ENCODE measurements around the gene FBXO45. TPM values are rescaled to one million over a fixed set of nuclear protein-coding genes. Genes with fewer than 3 reads are reported as not detected.
A peak's percentile ranks its signal among the peaks of the same experiment; 100 is the strongest.

The FBXO45 gene
- total and polyA plus RNA-seq, 2 donors (not counting 1 experiment from before 2014, with no cell fraction given): 0.98 to 4.7 TPM

DNA sequence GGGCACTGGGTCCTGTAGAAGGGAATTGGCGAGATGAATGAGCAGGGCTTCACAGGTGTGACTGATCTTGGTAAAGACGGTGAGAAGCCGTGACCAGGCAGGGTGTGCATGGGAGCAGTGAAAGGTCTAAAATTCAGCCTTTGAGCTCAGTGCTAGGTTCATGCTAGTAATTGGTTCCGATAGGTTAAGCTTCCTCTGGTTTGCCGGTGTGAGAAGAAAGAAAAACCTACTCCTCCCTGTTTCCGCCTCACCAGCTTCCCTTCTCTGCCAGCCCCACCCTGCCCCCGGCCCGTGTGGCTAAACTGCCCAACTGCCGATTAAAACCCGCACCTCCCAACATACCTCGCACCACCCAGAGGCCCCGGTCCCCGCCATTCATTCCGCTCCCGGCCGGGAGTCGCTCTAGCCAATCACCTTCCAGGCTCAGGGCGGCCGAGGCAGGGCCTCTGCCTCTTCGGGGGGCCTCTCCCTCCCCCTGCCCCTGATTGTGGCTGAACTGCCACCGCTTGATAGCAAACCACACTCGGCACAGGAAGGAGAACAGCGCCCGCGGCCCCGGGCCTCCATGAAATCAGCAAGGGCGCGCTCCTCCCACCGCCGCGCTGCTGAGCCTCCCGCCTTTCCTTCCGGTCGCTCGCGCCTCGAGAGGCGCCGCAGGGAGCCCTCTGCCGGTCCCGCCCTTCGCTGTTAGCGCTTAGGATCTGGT is 63.7 kb downstream of the FBXO45 start:
- peak; percentile 82 for ATAC-seq (ENCODE audit: low read depth)
- peak overlapping the region; percentile 92 for H3K4me3 Mint-ChIP-seq
- H3K4me1 Mint-ChIP-seq: peaks cover 52% of the 10 kb centered on the region
- peak overlapping the region; percentile 92 for H3K4me2 ChIP-seq (replicated peaks; ENCODE audit: low read depth, low read length, poor library complexity, severe bottlenecking)
- WGBS (ENCODE audit: insufficient coverage): 0% methylated on average over 41 of the region's 43 CpGs
- no peaks in the 10 kb centered on the region for H3K79me2 ChIP-seq (ENCODE audit: control insufficient read depth, insufficient read depth, low read length)
- DNase-seq: peak; percentile 90
- H3K4me1 ChIP-seq (ENCODE audit: control insufficient read depth in 2 of 2, insufficient read depth in 2 of 2, low read length in 2 of 2): peaks cover 29 to 49% of the 10 kb centered on the region in 2 donors
- H3K27me3 Mint-ChIP-seq: no peaks in the 10 kb centered on the region
- ChIA-PET CTCF (interaction anchor here (0.7 to 2.3 kb wide), 9 partner anchors 10 to 53 kb away, joined by 3 to 22 read pairs (median 4); no protein-coding TSS in a partner anchor), POLR2A (interaction anchor here (0.6 to 1.8 kb wide), 6 partner anchors 9 to 135 kb away, joined by 3 to 7 read pairs (median 3); no protein-coding TSS in a partner anchor)
- peak overlapping the region; percentile 96 for H3K27ac Mint-ChIP-seq
- peak overlapping the region; percentile 87 for H3K9ac ChIP-seq (ENCODE audit: low read length)
- no peaks in the 10 kb centered on the region for H3K36me3 ChIP-seq (replicated peaks in 1 of 2; ENCODE audit: control extremely low read depth in 1 of 2, control insufficient read depth in 1 of 2, extremely low read depth in 1 of 2, insufficient read depth in 2 of 2, low read length in 1 of 2)
- peak overlapping the region; percentile 96 for H2AFZ ChIP-seq (ENCODE audit: insufficient read depth, low read depth, low read length, poor library complexity, severe bottlenecking)
- no peak for TF ChIP-seq EZH2 (IDR thresholded peaks at IDR 0.05; ENCODE audit: borderline replicate concordance, insufficient read depth, low read depth, low read length, poor library complexity, severe bottlenecking)
- TF ChIP-seq, protein P1, sequence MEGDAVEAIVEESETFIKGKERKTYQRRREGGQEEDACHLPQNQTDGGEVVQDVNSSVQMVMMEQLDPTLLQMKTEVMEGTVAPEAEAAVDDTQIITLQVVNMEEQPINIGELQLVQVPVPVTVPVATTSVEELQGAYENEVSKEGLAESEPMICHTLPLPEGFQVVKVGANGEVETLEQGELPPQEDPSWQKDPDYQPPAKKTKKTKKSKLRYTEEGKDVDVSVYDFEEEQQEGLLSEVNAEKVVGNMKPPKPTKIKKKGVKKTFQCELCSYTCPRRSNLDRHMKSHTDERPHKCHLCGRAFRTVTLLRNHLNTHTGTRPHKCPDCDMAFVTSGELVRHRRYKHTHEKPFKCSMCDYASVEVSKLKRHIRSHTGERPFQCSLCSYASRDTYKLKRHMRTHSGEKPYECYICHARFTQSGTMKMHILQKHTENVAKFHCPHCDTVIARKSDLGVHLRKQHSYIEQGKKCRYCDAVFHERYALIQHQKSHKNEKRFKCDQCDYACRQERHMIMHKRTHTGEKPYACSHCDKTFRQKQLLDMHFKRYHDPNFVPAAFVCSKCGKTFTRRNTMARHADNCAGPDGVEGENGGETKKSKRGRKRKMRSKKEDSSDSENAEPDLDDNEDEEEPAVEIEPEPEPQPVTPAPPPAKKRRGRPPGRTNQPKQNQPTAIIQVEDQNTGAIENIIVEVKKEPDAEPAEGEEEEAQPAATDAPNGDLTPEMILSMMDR (IDR thresholded peaks at IDR 0.05): peak; percentile 29
- no peaks in the 10 kb centered on the region for H3K9me3 Mint-ChIP-seq (ENCODE audit: insufficient read depth)
- peak overlapping the region; percentile 94 to 97 for H3K27ac ChIP-seq (ENCODE audit: low read length in 2 of 2)
- no peaks in the 10 kb centered on the region for H3K9me3 ChIP-seq (ENCODE audit: control extremely low read depth in 1 of 3, control insufficient read depth in 2 of 3, insufficient read depth in 1 of 3, low read length in 2 of 3)
- intact Hi-C loops (cut with micrococcal nuclease): loop anchor here (1.0 to 10.0 kb wide), 5 partner anchors 8 to 727 kb away; partner anchors contain the start of gene TNK2
- H4K20me1 ChIP-seq (ENCODE audit: control insufficient read depth, insufficient read depth, low read length, poor library complexity, severe bottlenecking): no peaks in the 10 kb centered on the region
- peak overlapping the region; percentile 60 to 78 (median 70) for H3K4me3 ChIP-seq (ENCODE audit: control extremely low read depth in 1 of 5, extremely low read depth in 1 of 5, insufficient read depth in 1 of 5, low read depth in 2 of 5, low read length in 4 of 5)
- no peaks in the 10 kb centered on the region for H3K27me3 ChIP-seq (replicated peaks in 1 of 4; ENCODE audit: control extremely low read depth in 1 of 4, control insufficient read depth in 3 of 4, insufficient read depth in 4 of 4, low read length in 3 of 4)
